ENCODE data around the gene FAM50B. TPM values are rescaled to one million over a fixed set of nuclear protein-coding genes. Genes with fewer than 3 reads are reported as not detected.

FAM50B gene
- total RNA-seq, 1 experiment from 2014 or later, result 4.0 TPM

- DNase-seq, result no peak
- Histone ChIP-seq H3K36me3 (replicated peaks; ENCODE audit: control insufficient read depth, insufficient read depth, low read length) (no peaks in the 10 kb centered on the region), H3K4me3 (ENCODE audit: insufficient read depth, low read depth, low read length) (no peak overlapping the region), H3K27me3 (ENCODE audit: control insufficient read depth, insufficient read depth, low read length) (no peaks in the 10 kb centered on the region; the same call in 1 of the 2 replicates)
Measured at GRCh38 chr6:3869632-3870527, 20.7 kb downstream of the FAM50B start.

- Histone ChIP-seq H3K4me3 (ENCODE audit: insufficient read depth, low read depth, low read length) (no peak overlapping the region), H3K36me3 (replicated peaks; ENCODE audit: control insufficient read depth, insufficient read depth, low read length) (no peaks in the 10 kb centered on the region), H3K27me3 (ENCODE audit: control insufficient read depth, insufficient read depth, low read length) (no peaks in the 10 kb centered on the region; the same call in 1 of the 2 replicates)
- no peak for DNase-seq
Measured at GRCh38 chr6:3870528-3870925, 21.4 kb downstream of the FAM50B start.

DNA sequence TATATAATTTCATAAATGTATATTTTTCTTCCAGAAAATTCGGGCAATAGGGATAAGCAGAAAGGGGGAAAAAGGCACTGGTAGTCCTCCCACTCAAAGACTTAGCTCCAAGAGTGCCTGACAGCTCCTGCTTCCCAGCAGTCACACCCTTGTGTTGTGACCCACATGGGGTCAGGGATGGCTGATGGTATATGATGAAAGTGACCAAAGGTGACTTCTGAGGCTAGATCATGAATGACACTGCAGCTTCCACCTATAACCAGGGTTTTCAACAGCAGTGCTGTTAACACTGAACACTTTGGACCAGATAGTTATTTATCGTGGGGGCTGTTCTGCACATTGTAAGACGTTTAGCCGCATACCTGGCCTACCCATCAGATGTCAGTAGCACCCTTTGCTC, 22.3 kb downstream of the FAM50B start:
- no peak for DNase-seq
- no peaks in the 10 kb centered on the region for H3K36me3 ChIP-seq (replicated peaks; ENCODE audit: control insufficient read depth, insufficient read depth, low read length)
- H3K4me3 ChIP-seq (ENCODE audit: insufficient read depth, low read depth, low read length), result no peak overlapping the region
- no peaks in the 10 kb centered on the region; the same call in 1 of the 2 replicates for H3K27me3 ChIP-seq (ENCODE audit: control insufficient read depth, insufficient read depth, low read length)

- H3K4me3 ChIP-seq (ENCODE audit: insufficient read depth, low read depth, low read length), result no peak overlapping the region
- DNase-seq, result no peak
- no peaks in the 10 kb centered on the region for H3K36me3 ChIP-seq (replicated peaks; ENCODE audit: control insufficient read depth, insufficient read depth, low read length)
- H3K27me3 ChIP-seq (ENCODE audit: control insufficient read depth, insufficient read depth, low read length), result no peaks in the 10 kb centered on the region; the same call in 1 of the 2 replicates
Measured at GRCh38 chr6:3871939-3872338, 22.8 kb downstream of the FAM50B start.

- no peaks in the 10 kb centered on the region for H3K36me3 ChIP-seq (replicated peaks; ENCODE audit: control insufficient read depth, insufficient read depth, low read length)
- DNase-seq, result no peak
- H3K4me3 ChIP-seq (ENCODE audit: insufficient read depth, low read depth, low read length), result no peak overlapping the region
- no peaks in the 10 kb centered on the region; the same call in 1 of the 2 replicates for H3K27me3 ChIP-seq (ENCODE audit: control insufficient read depth, insufficient read depth, low read length)
Measured at GRCh38 chr6:3872370-3872854, 23.2 kb downstream of the FAM50B start.

DNA sequence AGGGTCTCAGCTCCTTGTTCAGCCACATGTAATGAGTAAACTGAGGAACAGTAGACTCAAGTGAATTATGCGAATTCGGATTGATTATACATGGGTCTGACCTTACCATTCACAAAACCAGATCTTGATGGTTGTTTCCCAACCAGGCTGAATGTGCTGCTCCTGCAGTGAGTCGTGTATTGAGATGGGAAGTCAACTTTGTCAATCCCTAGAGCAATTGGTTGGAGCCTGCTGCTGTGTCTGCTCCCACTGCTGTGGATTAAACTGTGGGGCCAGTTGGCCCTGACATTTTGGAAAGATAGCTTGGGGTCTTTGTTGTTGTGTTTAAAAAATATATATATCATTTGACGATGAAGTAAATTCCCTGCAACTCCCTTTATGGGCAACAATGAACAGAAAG, 23.9 kb downstream of the FAM50B start:
- H3K4me3 ChIP-seq (ENCODE audit: insufficient read depth, low read depth, low read length), result no peak overlapping the region
- no peak for DNase-seq
- H3K27me3 ChIP-seq (ENCODE audit: control insufficient read depth, insufficient read depth, low read length), result no peaks in the 10 kb centered on the region; the same call in 1 of the 2 replicates
- no peaks in the 10 kb centered on the region for H3K36me3 ChIP-seq (replicated peaks; ENCODE audit: control insufficient read depth, insufficient read depth, low read length)

DNA sequence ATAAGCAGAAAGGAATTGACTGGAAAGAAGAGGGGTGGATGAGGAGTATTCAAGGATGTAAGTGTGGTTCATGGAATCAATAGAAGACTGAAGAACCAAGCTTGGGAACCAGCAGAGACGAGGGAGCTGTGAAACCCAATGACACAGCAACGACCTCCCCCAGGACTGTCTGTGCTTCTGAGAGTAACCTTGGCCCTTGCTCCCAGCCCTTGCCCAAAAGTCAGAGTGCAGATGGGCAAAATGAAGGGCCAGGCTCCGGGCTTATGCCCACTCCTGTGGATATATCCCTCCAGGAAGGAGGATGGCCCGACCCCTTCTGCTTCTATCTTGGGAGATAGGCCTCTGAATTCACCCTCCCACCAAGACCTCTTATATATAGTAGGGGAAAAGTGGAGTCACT, 24.9 kb downstream of the FAM50B start:
- H3K36me3 ChIP-seq (replicated peaks; ENCODE audit: control insufficient read depth, insufficient read depth, low read length), result no peaks in the 10 kb centered on the region
- no peaks in the 10 kb centered on the region for H3K27me3 ChIP-seq (ENCODE audit: control insufficient read depth, insufficient read depth, low read length)
- no peak for DNase-seq
- H3K4me3 ChIP-seq (ENCODE audit: insufficient read depth, low read depth, low read length), result no peak overlapping the region

GRCh38 chr6:3875486-3875885, 26.3 kb downstream of the FAM50B start:
- H3K27me3 ChIP-seq (ENCODE audit: control insufficient read depth, insufficient read depth, low read length), result no peaks in the 10 kb centered on the region
- H3K36me3 ChIP-seq (replicated peaks; ENCODE audit: control insufficient read depth, insufficient read depth, low read length), result no peaks in the 10 kb centered on the region
- no peak for DNase-seq
- no peak overlapping the region for H3K4me3 ChIP-seq (ENCODE audit: insufficient read depth, low read depth, low read length)

DNA sequence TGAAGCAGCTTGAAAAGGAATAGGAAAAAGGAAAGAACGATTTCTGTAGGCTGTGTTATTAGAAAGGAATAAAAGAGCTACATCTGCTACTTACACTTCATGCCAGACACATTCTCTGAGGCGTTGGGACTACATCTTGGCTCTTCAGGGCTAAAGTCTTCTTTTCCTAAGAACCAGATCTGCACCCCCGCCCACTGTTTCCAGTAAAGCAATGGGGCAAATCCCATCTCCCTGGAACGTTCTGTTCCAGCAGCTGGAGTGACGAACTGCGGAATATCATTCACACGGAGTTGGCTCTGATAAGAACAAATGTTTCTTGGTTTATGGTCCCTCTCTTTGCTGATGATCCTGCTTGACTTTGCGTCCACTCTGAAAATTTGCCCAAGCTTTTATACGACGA, 26.9 kb downstream of the FAM50B start:
- Histone ChIP-seq H3K27me3 (ENCODE audit: control insufficient read depth, insufficient read depth, low read length) (no peaks in the 10 kb centered on the region), H3K4me3 (ENCODE audit: insufficient read depth, low read depth, low read length) (no peak overlapping the region), H3K36me3 (replicated peaks; ENCODE audit: control insufficient read depth, insufficient read depth, low read length) (no peaks in the 10 kb centered on the region)
- no peak for DNase-seq

DNA sequence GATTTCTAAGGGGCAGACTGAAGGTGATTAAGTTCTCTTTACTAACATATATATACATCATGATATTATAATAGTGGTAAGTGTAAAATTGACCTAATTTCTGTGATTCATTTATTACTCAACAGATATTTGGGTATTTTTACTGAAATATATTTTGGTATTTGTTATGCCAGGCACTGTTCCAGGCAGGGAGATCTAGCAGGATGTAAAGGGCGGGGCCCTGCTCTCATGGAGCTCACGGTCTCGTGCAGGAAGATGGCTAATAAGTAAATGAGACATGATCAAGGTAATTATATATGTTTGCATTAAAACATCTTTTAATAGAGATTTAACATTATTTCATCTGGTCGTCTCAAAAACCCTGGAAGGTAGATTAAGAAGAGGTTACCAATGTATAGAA, 27.7 kb downstream of the FAM50B start:
- Histone ChIP-seq H3K27me3 (ENCODE audit: control insufficient read depth, insufficient read depth, low read length) (no peaks in the 10 kb centered on the region), H3K36me3 (replicated peaks; ENCODE audit: control insufficient read depth, insufficient read depth, low read length) (no peaks in the 10 kb centered on the region), H3K4me3 (ENCODE audit: insufficient read depth, low read depth, low read length) (no peak overlapping the region)
- no peak for DNase-seq

DNA sequence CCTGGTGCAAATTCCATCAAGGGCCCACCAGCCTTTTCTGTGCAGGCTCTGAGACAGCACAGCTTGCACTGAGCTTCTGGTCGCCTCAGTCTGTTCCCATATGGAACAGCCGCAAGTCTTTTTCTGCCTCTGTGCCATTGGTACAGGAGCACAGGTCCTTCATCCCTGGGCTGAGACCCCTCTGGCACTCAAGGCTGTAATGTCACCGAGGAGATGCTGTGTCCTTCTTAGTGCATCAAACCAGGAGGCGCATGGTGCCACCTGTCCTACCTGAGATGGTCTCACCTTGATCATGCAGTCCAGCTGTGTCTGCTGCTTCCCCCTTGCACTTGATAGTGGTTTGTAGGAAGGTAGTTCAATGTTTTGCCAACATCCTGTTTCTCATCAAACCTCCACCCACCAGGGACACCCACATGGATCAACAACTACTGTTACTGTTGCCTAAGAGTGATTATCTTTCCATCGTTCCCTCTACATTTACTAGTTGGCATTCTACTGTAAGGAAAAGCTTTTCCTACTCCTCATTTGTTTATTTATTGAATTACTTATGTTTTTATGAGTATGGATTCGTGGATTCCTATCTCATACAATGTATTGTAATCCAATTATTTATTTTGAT, 29.0 kb downstream of the FAM50B start:
- DNase-seq, result no peak
- no peak overlapping the region for H3K4me3 ChIP-seq (ENCODE audit: insufficient read depth, low read depth, low read length)
- H3K27me3 ChIP-seq (ENCODE audit: control insufficient read depth, insufficient read depth, low read length), result no peaks in the 10 kb centered on the region
- H3K36me3 ChIP-seq (replicated peaks; ENCODE audit: control insufficient read depth, insufficient read depth, low read length), result no peaks in the 10 kb centered on the region

- H3K36me3 ChIP-seq (replicated peaks; ENCODE audit: control insufficient read depth, insufficient read depth, low read length), result no peaks in the 10 kb centered on the region
- H3K27me3 ChIP-seq (ENCODE audit: control insufficient read depth, insufficient read depth, low read length), result no peaks in the 10 kb centered on the region
- H3K4me3 ChIP-seq (ENCODE audit: insufficient read depth, low read depth, low read length), result no peak overlapping the region
- no peak for DNase-seq
Measured at GRCh38 chr6:3879194-3879952, 30.2 kb downstream of the FAM50B start.

- Histone ChIP-seq H3K36me3 (replicated peaks; ENCODE audit: control insufficient read depth, insufficient read depth, low read length) (no peaks in the 10 kb centered on the region), H3K4me3 (ENCODE audit: insufficient read depth, low read depth, low read length) (no peak overlapping the region), H3K27me3 (ENCODE audit: control insufficient read depth, insufficient read depth, low read length) (no peaks in the 10 kb centered on the region)
- DNase-seq, result no peak
Measured at GRCh38 chr6:3881711-3882421, 32.7 kb downstream of the FAM50B start.

- no peaks in the 10 kb centered on the region for H3K27me3 ChIP-seq (ENCODE audit: control insufficient read depth, insufficient read depth, low read length)
- H3K4me3 ChIP-seq (ENCODE audit: insufficient read depth, low read depth, low read length), result no peak overlapping the region
- H3K36me3 ChIP-seq (replicated peaks; ENCODE audit: control insufficient read depth, insufficient read depth, low read length), result no peaks in the 10 kb centered on the region
- no peak for DNase-seq
Measured at GRCh38 chr6:3882431-3882830, 33.3 kb downstream of the FAM50B start.
